Esophagus muscularis mucosa (tissue), 4 donors: ENCODE results near the gene TM4SF20. TPM values are rescaled to one million over a fixed set of nuclear protein-coding genes. Genes with fewer than 3 reads are reported as not detected.

ENCODE experiments used
- DNase-seq: peaks from one replicate; pipeline ENCODE4 v3.0.0-alpha.2; 2017; ENCODE audit errors: extremely low spot score
- H3K27ac ChIP-seq, 4 donors: fragments of 200-600 bp; sonication (generic); replicated peaks in 1 of 4; 1 replicate in 3 of 4; 2 replicates in 1 of 4; pipeline ENCODE4 v1.5.1; 2016 to 2019; ENCODE audit warnings: mild to moderate bottlenecking in 1 of 4
- H3K27me3 ChIP-seq, 4 donors: fragments of 200-600 bp; sonication (generic); one replicate each; pipeline versions ENCODE4 v1.5.1 to v1.6.0; 2016 to 2019
- H3K36me3 ChIP-seq, 4 donors: fragments of 200-600 bp; sonication (generic); one replicate each; pipeline ENCODE4 v1.5.1; 2016 to 2019
- H3K4me1 ChIP-seq, 4 donors: fragments of 200-600 bp; sonication (generic); one replicate each; pipeline ENCODE4 v1.5.1; 2016 to 2019
- H3K4me3 ChIP-seq, 4 donors: fragments of 200-600 bp; sonication (generic); 1 replicate in 2 of 4; 2 replicates in 2 of 4; pipeline ENCODE4 v1.5.1; 2016 to 2019; ENCODE audit warnings: mild to moderate bottlenecking in 4 of 4, moderate library complexity in 1 of 4
- H3K9me3 ChIP-seq, 4 donors: fragments of 200-600 bp; sonication (generic); 1 replicate in 3 of 4; 2 replicates in 1 of 4; pipeline ENCODE4 v1.5.1; 2016 to 2019
- CTCF ChIP-seq, 3 experiments: fragments of 200-600 bp in 2 of 3; fragments of 450-650 bp in 1 of 3; sonication (generic) in 2 of 3; IDR thresholded peaks; one replicate each; pipeline ENCODE4 v1.5.1; 2017 to 2019; ENCODE audit warnings: antibody characterized with exemption in 3 of 3, mild to moderate bottlenecking in 2 of 3, moderate library complexity in 1 of 3
- EP300 ChIP-seq: sonication (generic); formaldehyde crosslinking; IDR thresholded peaks from one replicate; pipeline ENCODE4 v1.6.1; 2017; ENCODE audit warnings: antibody characterized with exemption
- POLR2A ChIP-seq: fragments of 450-650 bp; IDR thresholded peaks from one replicate; pipeline ENCODE4 v1.6.1; 2017; ENCODE audit warnings: antibody characterized with exemption, moderate library complexity, mild to moderate bottlenecking, low read depth
- POLR2AphosphoS5 ChIP-seq, 2 donors: sonication (generic); formaldehyde crosslinking; IDR thresholded peaks; one replicate each; pipeline ENCODE4 v1.6.1; 2017; ENCODE audit warnings: antibody characterized with exemption in 2 of 2
- WGBS: methylation state at CpG from one replicate; pipeline ENCODE4 v1.1.5; 2018; 5-methylcytosine and 5-hydroxymethylcytosine counted together
- intact Hi-C: fragments of 100-400 bp; cut with DNase I; formaldehyde crosslinking; loops from one replicate; pipeline ENCODE4 v1.15.1; 2023
- total RNA-seq, 4 donors: library from RNA; depleted of rRNA; stranded (reverse); fragments of >200 nt; gene quantifications; one replicate each; pipeline versions ENCODE4 v1.1.0 to v1.2.1, GENCODE V29; 2016

TM4SF20 gene
- total RNA-seq = not detected

GRCh38 chr2:227379095-227379494 is at the start of gene TM4SF20:
TM4SF20 (minus strand) TSS chr2:227379306; CDS start chr2:227379268, 38 bp downstream.
- Histone ChIP-seq H3K27ac (no peak within 1 kb of the TSS), H3K4me1 (no peaks in the 10 kb centered on the region), H3K9me3 (no peaks in the 10 kb centered on the region), H3K36me3 (no peaks in the 10 kb centered on the region), H3K27me3 (peaks cover 0 to 6% (median 0%) of the 10 kb centered on the region in 4 donors), H3K4me3 (no peak within 1 kb of the TSS)
- intact Hi-C loops = no loop called here
- TF ChIP-seq CTCF (IDR thresholded peaks at IDR 0.05) (no peak), POLR2AphosphoS5 (IDR thresholded peaks at IDR 0.05) (no peak), POLR2A (no peak), EP300 (no peak)
- DNase-seq = no peak
- WGBS = 93% methylated on average over 4 of the region's 4 CpGs

GRCh38 chr2:227428731-227429285 is 49.7 kb upstream of the TM4SF20 start:
- 79% methylated on average over 8 of the region's 8 CpGs for WGBS
- Histone ChIP-seq H3K36me3 (no peaks in the 10 kb centered on the region), H3K27ac (no peak overlapping the region), H3K4me3 (no peak overlapping the region), H3K27me3 (no peaks in the 10 kb centered on the region), H3K4me1 (no peaks in the 10 kb centered on the region), H3K9me3 (peaks cover 0 to 17% (median 13%) of the 10 kb centered on the region in 4 donors)
- DNase-seq = peak; percentile 78
- intact Hi-C loops = no loop called here
- no peak for TF ChIP-seq POLR2A
- no peak for TF ChIP-seq POLR2AphosphoS5 (IDR thresholded peaks at IDR 0.05)
- TF ChIP-seq EP300 = no peak
- TF ChIP-seq CTCF (IDR thresholded peaks at IDR 0.05) = no peak

- no peaks in the 10 kb centered on the region for H3K27me3 ChIP-seq
- H3K9me3 ChIP-seq = no peaks in the 10 kb centered on the region
- TF ChIP-seq POLR2AphosphoS5 (IDR thresholded peaks at IDR 0.05) (no peak), CTCF (IDR thresholded peaks at IDR 0.05) (no peak), POLR2A (no peak), EP300 (no peak)
- WGBS = 59% methylated on average over 10 of the region's 10 CpGs
- intact Hi-C loops = no loop called here
- H3K36me3 ChIP-seq = no peaks in the 10 kb centered on the region
- H3K4me3 ChIP-seq = no peak overlapping the region
- no peak overlapping the region for H3K27ac ChIP-seq
- H3K4me1 ChIP-seq = no peaks in the 10 kb centered on the region
- no peak for DNase-seq
These were observed 44.8 kb upstream of the TM4SF20 start for GRCh38 chr2:227423656-227424499.

GRCh38 chr2:227420087-227421052 is 41.3 kb upstream of the TM4SF20 start:
- H3K9me3 ChIP-seq = no peaks in the 10 kb centered on the region
- no peak overlapping the region for H3K27ac ChIP-seq
- TF ChIP-seq POLR2A (no peak), POLR2AphosphoS5 (IDR thresholded peaks at IDR 0.05) (no peak), CTCF (IDR thresholded peaks at IDR 0.05) (no peak), EP300 (no peak)
- 87% methylated on average over 15 of the region's 15 CpGs for WGBS
- intact Hi-C loops = no loop called here
- DNase-seq = no peak
- H3K4me1 ChIP-seq = peaks cover 2 to 5% (median 3%) of the 10 kb centered on the region in 4 donors
- no peak overlapping the region for H3K4me3 ChIP-seq
- H3K27me3 ChIP-seq = no peaks in the 10 kb centered on the region
- no peaks in the 10 kb centered on the region for H3K36me3 ChIP-seq
